NCI-H2029 treated with DMSO at 0.1 percent for 48 hours (cell line): ENCODE results near the gene SHISAL1.

Source experiments
- DNase-seq: peaks from one replicate; lab custom pipeline; 2025; lab: John Stamatoyannopoulos, UW

SHISAL1 gene

DNA sequence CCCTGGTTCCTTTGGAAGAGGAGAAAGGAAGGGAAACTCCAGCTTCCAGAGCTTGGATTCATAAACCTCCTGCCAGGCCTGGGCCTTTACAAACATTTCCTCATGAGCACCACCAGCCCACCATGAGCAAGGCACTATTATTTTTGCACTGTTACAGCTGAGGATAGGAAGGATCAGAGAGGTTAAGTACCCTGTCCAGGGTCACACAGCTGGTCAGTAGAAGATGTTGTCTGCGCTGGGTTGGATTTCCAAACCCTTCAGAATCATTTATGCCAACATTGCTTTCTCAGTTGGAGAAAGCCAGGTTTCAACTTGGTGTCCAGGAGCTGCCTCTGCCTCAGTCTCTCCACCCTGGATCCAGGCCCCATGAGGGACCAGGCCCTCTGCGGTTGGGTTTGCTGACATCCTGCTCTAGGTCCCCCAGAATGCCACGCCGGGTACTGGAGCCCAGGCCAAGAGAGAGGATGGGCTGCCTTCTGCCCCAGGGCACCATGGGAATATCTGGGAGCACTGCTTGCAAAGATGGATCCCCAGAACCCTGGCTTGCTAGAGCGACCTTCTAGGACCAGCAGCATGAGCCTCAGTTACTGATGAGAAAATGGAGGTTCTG lies 29.7 kb upstream of the SHISAL1 start:
- no peak for DNase-seq

DNA sequence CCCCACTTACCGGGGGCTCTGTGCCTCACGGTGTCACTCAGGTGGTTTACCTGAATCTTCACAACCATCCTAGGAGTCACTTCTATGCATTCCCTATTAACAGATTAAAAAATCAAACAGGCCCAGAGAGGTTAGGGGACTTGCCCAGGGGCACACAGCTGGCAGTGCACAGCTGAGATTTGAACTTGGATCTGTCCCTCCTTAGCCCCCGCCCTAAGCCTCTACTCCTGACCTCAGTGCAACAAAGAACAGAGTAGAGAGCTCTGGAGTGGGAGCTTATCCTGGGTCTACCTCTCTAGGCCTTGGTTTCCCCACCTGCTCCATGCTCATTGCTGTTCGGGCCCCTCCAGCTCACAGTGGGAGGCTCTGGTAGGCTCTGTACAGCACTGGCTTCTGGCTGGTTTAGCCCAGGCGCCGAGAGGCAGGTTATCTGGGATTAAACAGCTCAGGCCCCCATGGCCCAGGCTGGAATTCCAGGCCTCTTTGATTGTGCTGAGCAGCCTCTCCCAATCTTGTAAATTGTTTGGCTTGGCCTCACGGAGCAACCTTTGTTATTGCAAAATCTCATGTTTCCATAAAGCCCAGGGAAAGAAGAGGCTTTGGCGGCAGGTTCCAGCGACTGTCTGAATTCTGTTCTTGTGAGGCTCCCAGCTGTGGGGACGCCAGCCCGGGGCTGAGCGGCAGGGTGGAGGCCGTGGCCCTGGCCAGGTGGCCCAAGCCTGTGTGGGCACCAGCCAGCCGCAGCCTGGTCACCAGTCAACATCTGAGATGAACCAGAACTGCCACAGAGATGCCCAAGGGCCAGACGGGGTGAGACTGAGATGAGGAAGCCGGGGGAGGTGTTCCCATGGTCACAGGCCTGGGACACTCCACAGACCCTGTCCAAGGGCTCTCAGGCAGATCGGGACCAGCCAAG lies 28.9 kb upstream of the SHISAL1 start:
- DNase-seq = no peak

DNA sequence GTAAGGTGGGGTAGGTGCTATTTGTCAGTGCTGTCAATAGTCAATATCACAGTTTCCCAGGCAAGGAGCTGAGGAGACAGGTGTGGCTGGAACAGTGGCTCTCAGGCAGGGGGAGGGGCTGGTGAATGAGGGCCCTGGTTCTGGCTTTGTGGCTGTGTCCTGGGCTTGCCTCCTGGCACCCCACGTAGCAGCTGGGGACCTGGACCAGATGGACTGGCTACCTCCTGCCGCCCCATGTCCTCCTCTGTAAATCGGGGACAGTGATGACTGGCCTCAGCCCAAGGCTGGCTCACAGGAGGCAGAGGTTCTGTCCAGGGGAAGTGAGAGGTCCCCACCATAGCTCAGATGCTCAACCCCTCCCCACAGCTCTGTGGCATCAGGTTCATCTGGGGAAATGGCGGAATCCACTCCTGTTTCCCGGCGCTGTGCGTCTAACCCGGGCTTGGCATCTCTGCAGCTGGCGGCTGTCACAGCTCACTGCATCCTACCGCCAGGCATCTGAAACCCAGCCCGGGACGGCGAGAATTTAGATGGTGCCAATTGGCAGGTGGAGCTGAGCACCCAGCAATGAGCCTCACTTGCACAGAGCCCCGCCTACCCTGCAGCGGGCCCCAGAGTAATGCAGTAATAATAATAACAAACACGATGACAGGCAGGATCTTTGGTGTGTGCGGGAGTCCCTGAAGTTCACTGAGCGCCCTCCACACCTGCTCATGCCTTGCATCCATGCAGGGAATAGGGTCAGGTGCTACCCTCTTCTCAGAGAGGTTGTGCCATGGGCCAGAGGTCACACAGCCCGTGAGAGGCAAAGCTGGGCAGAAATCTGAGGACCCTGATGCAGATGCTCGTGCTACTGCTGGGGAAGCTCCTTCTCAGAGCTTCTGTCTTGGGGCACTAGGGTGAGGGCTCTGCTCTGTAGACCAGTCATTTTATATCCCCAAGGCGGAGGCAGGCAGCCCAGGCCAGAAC lies 27.8 kb upstream of the SHISAL1 start:
- DNase-seq = peak; percentile 18

DNA sequence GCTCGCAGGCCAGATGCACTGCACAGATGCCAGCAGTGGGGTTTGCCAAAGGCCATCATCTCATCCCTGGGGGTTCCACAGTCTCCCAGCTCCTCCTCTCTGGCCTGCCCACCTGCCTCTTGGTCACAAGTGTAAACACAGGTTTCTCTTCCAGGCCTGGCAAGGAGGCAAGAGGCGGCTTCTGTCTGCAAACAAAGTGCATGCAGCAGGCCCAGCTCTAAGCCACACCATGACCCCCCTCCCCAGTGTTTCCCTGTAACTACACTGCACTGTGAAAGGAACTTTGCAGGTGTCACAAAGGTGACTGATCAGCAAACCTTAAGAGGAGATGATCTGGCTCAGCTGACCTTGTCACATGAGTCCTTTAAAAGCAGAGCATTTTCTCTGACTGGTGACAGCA lies 26.2 kb upstream of the SHISAL1 start:
- peak; percentile 46 for DNase-seq

DNA sequence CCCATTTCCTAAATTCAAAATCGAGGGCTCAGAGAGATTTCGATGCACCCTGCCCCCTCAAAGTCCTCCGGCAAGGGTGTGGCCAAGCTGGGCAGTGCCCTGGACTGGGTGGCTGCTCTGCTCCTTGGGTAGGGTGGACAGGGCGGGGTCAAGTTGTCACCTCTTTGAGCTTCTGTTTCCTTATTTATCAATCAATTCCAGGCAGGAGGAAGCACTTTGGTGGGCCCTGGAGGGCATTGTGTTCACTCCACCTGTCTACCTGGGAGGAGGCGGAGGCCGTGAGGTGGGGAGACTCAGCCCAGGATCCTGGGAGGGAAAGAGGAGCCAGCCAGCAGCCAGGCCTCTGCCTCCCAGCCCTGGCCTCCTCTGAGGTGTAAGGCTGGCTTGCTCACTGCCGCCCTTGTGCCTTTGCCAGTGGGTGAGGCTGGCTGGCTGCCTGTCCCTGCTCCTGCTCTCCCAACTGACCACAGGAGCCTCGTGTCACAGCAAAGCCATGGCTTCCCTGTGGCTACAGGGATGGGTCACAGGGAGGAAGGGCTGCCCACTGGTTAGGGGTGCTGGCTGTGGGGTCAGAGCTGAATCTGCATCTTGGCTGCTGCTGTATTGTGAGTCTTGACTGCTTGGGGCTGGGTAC lies 25.5 kb upstream of the SHISAL1 start:
- no peak for DNase-seq

DNA sequence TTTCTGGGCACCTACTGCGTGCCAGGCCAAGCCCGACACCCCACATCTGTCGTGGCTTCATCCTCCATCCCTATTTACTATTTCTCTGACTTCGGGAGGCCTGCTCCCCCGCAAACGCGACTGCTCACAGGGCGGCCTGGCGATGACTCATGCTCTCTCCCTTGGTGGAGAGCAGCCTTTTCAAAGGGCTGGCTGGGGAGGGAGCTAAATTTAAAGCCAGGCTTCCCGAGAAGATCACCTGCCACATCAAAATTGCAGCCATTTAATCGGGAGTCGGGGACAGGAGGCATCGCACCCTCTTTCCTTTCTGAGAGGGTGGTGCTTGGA lies 24.9 kb upstream of the SHISAL1 start:
- DNase-seq = no peak

DNA sequence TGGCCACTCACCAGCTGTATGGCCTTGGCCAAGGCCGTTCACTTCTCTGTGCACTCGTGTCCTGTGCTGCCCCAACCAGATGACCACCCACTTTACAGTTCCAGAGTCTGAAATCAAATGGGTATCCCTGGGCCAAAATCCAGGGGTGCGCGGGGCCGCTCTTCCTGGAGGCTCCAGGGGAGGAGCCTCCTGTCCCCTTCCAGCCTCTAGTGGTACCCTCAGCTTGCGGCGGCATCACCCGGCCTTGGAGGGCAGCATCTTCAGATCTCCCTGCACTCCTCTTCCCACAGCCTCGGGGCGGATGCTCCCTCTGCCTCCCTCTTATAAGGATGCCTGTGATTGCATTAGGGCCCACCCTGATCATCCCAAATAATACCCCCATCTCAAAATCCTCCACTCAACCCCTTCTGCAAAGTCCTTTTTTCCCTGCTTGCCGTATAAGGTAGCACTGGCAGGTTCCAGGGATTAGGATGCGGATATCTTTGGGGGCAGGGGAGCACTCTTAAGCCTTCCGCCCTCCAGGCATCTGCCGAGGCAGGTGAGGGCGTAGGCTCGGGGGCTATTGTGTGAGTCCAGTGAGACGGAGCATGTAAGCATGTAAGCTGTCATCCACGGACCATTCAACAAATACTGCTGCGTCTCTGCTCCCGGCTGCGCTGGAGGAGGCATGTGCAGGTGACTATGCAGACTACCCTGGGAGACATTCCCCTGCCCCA lies 24.4 kb upstream of the SHISAL1 start:
- DNase-seq = peak; percentile 36

DNA sequence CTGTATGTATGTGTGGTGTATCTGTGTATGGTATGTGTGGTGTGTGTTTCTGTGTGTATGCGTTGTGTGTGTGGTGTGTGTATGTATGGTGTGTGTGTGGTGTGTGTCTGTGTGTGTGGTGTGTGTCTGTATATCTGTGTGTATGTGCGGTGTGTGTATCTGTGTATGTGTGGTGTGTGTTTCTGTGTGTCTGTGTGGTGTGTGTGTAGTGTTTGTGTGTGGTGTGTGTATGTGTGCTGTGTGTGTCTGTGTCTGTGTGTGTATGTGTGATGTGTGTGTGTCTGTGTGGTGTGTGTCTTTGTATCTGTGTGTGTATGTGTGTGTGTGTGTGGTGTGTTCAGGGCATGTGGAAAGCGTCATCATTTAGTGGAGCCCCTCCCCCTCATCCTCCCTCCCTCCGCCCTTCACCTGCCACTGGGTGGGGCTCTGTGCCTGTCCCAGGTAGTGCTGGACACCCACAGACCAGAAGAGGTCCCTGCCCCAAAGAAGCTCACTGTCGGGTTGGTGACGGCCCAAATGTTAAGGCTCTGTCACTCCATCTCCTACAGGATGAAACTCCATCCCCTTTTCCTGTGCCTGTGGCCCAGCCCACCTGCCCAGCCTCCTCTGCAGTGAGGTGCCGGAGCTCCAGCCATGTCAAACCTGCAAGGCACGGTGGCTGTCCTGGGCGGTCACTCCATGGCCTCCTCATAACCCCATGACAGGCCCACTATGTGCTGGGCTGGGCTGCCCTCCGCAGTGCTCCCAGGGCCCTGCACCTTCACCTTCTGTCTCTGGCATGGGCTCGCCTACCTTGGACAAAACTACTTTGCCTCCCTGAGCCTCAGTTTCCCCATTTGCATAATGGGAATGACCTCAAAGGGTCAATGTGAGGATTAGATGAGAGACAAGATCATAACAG lies 23.4 kb upstream of the SHISAL1 start:
- no peak for DNase-seq

DNA sequence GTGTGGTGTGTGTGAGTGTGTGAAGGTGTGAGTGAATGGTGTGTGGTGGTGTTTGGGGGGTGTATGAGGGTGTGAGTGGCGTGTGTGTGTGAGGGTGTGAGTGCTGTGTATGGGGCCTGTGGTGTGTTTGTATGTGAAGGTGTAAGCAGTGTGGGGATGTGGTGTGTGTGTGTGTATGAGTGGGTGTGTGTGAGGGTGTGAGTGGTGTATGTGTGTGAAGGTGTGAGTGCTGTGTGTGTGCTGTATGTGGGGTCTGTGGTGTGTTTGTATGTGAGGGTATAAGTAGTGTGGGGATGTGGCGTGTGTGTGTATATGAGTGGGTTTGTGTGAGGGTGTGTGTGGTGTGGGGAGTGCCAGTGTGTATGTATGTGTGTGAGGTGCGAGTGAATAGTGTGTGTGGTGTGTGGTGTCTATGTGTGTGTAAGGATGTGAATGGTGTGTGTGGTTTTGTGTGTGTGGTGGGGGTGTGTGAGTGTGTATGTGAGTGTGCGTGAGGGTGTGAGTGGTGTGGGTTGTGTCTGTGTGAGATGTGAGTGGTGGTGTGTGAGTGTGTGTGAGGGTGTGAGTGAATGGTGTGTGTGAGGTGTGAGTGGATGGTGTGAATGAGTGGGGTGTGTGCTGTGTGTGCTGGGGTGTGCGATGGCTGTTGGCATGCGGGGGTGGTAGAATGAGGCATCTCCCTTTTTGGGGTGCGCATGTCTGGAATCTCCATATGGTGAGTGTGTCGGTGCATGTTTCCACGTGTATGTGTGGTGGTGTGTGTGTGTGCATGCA lies 22.5 kb upstream of the SHISAL1 start:
- DNase-seq = no peak

DNA sequence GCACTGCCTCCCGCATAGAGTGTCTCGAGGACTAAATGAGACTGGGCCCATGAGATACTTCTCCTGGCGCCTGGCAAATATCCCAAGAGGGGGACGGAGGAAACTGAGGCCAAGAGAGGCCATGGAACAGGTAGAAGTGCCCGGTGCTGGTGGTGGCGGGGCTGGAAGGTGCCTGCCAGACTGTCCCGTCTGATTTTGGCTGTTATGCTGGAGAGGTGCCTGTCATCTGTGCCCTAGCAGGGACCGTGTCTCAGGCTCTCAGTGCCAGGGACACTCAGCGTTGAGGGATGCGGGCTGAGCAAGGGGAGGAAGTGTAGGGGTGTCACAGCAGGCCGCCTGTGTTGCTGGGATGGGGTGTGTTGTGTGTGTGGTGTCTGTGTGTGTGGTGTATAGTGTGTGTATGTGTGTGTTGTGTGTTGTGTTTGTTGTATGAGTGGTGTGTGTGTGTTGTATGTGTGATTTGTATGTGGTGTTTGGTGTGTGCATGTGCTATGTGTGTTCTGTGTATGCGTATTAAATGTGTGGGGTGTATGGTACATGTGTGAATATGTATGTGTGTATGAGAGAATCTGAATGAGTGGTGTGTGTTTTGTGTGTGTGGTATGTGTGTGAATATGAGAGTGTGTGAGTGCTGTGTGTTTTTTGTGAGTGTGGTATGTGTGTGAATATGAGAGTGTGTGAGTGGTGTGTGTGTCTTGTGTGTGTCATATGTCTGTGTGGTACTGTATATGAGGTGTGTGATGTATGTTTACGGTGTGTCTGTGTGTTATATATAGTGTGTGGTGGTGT lies 21.3 kb upstream of the SHISAL1 start:
- DNase-seq = no peak

DNA sequence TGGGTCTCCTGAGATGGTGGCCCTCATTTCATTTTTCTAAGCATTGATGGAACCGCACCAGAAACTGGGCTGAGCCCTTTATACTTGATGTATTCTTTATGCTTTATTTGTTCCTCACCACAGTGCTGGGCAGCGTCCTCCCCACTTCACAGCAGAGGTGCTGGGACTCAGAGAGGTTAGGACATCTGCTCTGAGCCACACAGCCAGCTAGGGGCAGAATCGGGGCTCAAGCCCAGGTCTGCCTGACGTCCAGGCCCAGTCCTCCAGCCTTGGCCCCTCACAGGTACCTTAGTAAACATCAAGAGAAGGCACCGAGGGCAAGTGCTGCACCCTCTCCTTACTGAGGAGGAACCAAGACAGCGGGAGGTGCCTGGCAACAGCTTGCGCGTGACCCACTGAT lies 20.2 kb upstream of the SHISAL1 start:
- DNase-seq = no peak

DNA sequence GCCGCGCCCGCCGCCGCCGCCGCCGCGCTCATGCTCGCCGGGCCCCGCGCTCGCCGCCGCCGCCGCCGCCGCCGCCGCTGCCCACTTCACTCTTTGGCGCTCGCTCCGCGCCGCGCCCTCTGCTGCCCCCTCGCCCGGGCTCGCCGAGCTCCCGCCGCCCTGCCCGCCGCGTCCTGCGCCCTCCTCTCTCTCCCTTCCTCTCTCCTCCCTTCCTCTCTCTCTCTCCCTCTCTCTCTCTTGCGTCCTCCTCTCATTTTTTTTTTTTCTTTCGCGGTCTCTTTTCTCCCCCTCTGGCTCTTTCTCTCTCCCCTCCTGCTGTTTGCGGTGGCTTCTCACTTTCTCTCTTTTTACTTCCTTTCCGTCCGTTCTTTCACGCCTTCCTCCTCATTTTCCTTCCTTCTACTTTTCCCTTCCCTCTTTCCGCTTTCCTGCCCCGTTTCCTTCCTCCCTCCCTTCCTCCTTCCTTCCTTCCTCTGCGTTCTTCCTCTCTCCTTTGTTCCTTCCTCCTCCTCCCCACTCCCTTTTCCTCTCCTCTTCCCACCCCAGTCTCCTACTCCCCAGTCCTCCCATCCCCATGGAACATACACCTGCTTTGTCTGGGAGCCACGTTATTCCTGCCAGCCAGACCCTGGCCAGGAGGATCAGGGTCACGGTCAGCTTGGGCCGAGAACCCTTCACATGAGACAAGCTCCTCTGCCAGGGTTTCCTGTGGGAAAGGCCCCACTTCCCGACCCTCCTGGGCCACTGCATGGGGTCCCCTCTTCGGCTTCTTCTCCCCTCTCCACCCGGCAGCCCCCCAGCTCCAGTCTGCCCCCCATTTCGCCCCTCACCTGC lies 19.3 kb upstream of the SHISAL1 start:
- DNase-seq = peak; percentile 25

DNA sequence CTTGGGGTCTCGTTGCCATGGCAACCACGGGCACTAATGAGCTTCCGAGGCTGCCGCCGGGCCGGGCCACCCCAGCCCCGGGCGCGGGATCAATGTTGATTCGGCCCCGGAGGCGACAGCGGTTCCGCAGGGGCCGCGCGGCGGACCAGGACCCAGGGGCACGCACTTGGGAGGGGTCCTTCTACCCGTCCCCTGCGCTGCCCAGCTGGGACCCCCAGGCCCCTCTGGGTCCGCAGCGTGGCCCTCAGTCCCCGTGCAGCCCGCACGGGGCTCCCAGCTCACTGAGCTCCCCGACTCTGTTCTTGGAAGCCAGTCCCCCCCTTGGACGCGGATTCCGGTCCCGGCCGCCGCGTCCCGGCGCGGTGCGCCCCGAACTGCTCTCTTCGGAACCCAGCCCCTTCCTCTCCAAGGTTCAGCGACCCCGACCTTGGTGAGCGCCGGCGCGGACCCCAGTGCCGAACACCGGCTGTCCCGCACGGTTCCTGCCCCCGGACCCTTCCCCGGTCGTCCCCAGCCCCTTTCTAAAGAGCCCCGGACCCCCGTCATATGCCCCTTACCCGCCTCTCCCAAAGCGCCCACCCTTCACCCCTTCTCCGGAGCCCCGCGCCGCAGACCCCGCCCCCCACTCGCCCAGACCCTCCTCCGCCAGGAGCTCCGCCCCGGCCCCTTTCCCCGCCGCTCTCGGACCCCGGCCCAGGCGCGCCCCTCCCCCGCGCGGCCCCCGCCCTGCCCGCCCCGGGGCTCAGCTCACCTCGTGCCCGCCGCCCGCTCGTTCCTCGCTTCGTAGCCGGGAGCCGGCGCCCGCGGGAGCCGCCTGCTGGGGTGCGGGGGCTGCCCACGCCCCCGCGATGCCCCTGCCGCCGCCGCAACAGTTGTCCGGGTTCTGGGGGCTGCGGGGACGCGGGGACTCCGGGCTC lies 18.3 kb upstream of the SHISAL1 start:
- no peak for DNase-seq

DNA sequence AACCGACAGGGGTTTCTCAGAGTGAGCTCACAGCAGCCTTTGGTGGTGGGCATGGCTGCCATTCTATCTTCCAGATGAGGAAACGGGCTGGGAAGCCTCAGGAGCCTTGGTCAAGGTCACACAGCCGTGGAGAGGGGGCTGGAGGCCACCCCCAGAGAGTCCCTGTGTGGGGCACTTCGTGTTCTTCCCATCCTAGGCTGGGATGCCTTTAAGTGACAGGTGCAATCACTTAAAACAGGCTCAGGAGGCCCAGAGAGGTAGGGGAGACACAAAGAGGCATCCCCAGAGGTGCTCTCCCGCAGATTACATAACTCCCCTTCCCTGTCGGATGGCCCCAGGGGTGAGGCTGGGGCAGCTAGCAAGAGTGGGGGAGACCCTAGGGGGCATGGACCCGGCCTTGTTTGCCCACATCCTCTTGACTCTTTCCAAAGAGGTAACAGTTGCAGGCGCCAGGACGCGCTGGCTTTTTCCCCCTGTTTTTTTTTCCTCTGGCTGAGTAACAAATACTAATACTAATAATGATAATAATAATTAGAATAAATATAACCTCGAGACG lies 17.5 kb upstream of the SHISAL1 start:
- no peak for DNase-seq

DNA sequence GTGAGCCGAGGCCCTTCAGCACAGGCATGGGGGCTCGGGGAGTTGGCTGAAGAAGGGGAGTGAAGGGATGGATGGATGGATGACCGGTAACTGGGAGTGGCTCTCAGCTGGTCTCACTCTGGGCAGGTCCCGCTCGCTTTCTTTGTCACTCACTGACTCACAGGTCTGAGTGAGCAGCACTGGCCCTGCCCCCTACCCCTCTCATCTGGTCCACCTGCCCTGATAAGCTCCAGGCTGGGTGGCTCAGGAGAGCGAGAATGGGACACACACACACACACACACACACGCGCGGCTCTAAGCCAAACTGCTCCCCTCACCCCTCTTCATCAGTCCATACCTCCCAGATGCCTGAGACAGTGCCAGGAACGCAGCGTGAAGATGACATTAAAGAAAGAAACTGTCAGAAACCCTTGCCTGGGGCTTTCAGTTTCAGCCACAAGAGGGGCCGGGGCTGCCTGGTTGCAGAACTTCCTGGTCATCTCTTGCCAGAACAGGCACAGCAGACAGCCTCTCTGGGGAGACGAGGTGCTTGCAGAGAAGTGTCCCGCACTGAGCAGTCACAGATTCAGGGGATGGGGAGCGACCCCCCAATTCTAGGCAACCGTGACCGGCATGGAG lies 16.5 kb upstream of the SHISAL1 start:
- DNase-seq = peak; percentile 42

DNA sequence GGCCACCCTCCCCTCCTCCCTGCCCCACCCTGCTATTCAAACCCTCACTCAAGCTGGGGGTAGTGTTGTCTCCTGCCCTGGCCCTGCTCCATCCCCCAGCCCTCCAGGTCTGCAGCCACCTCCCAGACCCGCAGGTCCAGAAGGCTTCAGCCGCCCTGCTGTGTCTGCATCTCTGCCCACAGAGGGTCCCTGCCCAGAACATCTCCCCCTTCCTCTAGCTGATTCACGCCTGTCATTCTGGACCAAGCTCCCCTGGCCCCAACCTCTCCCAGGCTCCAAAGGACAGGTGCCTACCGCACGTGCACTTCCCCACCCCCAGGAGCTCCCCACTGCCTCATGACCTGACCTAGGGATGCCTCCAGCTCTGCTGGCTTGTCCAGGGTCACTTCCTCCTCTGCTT lies 16.0 kb upstream of the SHISAL1 start:
- DNase-seq = no peak
